B cell (primary cell): ENCODE data around the gene PERCC1. TPM values are rescaled to one million over a fixed set of nuclear protein-coding genes. Genes with fewer than 3 reads are reported as not detected.

Source experiments
- ATAC-seq: fragments of 200-7000 bp; cut with Tn5 transposase; one replicate; pipeline ENCODE4 v1.10.0; 2021; ENCODE audit warnings: low read depth, mild to moderate bottlenecking, moderate number of reproducible peaks, moderate library complexity
- CTCF ChIA-PET: fragments of 350-600 bp; sonication (Branson Sonifier 250); formaldehyde crosslinking; loops from one replicate; lab custom pipeline; 2021; ENCODE audit warnings: antibody characterized with exemption, inconsistent platforms; lab: Charles Lee
- POLR2A ChIA-PET: fragments of 350-600 bp; sonication (Branson Sonifier 250); formaldehyde crosslinking; loops from one replicate; lab custom pipeline; 2021; ENCODE audit warnings: antibody characterized with exemption; lab: Charles Lee
- DNase-seq: peaks from one replicate; pipeline ENCODE4 v3.0.0; 2013
- H2AFZ ChIP-seq: 2 replicates; pipeline ENCODE4 v1.6.1; 2012; ENCODE audit warnings: mild to moderate bottlenecking, low read depth, low read length; ENCODE audit not compliant: insufficient read depth, poor library complexity, severe bottlenecking
- H3K27ac ChIP-seq, 2 donors: 1 replicate in 1 of 2; 2 replicates in 1 of 2; pipeline ENCODE4 v1.5.1; 2012 to 2013; ENCODE audit warnings: low read length in 2 of 2, mild to moderate bottlenecking in 2 of 2, moderate library complexity in 1 of 2
- H3K27me3 ChIP-seq, 4 experiments: fragments of 200-600 bp in 1 of 4; sonication (generic) in 1 of 4; replicated peaks in 1 of 4; 1 replicate in 2 of 4; 2 replicates in 2 of 4; pipeline versions ENCODE4 v1.6.1 to v1.7.0; 2013 to 2016; ENCODE audit warnings: low read length in 3 of 4, mild to moderate bottlenecking in 2 of 4, mixed read lengths in 1 of 4, moderate library complexity in 1 of 4; ENCODE audit not compliant: insufficient read depth in 4 of 4, control insufficient read depth in 3 of 4; ENCODE audit errors: control extremely low read depth in 1 of 4
- H3K36me3 ChIP-seq, 2 experiments: replicated peaks in 1 of 2; 1 replicate in 1 of 2; 2 replicates in 1 of 2; pipeline versions ENCODE4 v1.6.1 to v1.7.1; 2013; ENCODE audit warnings: low read length in 1 of 2; ENCODE audit not compliant: insufficient read depth in 2 of 2, control insufficient read depth in 1 of 2; ENCODE audit errors: control extremely low read depth in 1 of 2, extremely low read depth in 1 of 2
- H3K4me1 ChIP-seq, 2 donors: fragments of 200-600 bp in 1 of 2; sonication (generic) in 1 of 2; 1 replicate in 1 of 2; 2 replicates in 1 of 2; pipeline versions ENCODE4 v1.5.1 to v1.6.1; 2013 to 2017; ENCODE audit warnings: low read length in 2 of 2; ENCODE audit not compliant: control insufficient read depth in 2 of 2, insufficient read depth in 2 of 2
- H3K4me2 ChIP-seq: replicated peaks from 2 replicates; pipeline ENCODE3; 2012; ENCODE audit warnings: mild to moderate bottlenecking, low read depth, low read length; ENCODE audit not compliant: poor library complexity, severe bottlenecking
- H3K4me3 ChIP-seq, 5 experiments: fragments of 200-600 bp in 1 of 5; sonication (generic) in 1 of 5; 1 replicate in 3 of 5; 2 replicates in 2 of 5; pipeline versions ENCODE4 v1.5.1 to v1.7.0; 2011 to 2016; ENCODE audit warnings: low read length in 4 of 5, mild to moderate bottlenecking in 4 of 5, low read depth in 2 of 5, control low read depth in 1 of 5, moderate library complexity in 1 of 5; ENCODE audit not compliant: insufficient read depth in 1 of 5; ENCODE audit errors: control extremely low read depth in 1 of 5, extremely low read depth in 1 of 5
- H3K79me2 ChIP-seq: fragments of 200-600 bp; sonication (generic); one replicate; pipeline ENCODE4 v1.6.0; 2016; ENCODE audit warnings: low read length; ENCODE audit not compliant: control insufficient read depth, insufficient read depth
- H3K9ac ChIP-seq: fragments of 200-600 bp; sonication (generic); 2 replicates; pipeline ENCODE4 v1.6.1; 2017; ENCODE audit warnings: mild to moderate bottlenecking, low read length, moderate library complexity
- H3K9me3 ChIP-seq, 3 donors: one replicate each; pipeline versions ENCODE4 v1.6.1 to v1.7.1; 2013; ENCODE audit warnings: low read length in 2 of 3; ENCODE audit not compliant: control insufficient read depth in 2 of 3, insufficient read depth in 1 of 3; ENCODE audit errors: control extremely low read depth in 1 of 3
- H4K20me1 ChIP-seq: 2 replicates; pipeline ENCODE4 v1.6.0; 2012; ENCODE audit warnings: mild to moderate bottlenecking, low read length; ENCODE audit not compliant: insufficient read depth, control insufficient read depth, poor library complexity, severe bottlenecking
- H3K27ac Mint-ChIP-seq: one replicate; pipeline ENCODE4 v1.8.0; 2021; ENCODE audit warnings: mixed read lengths
- H3K27me3 Mint-ChIP-seq: one replicate; pipeline ENCODE4 v1.8.0; 2021; ENCODE audit warnings: mixed read lengths
- H3K4me1 Mint-ChIP-seq: one replicate; pipeline ENCODE4 v1.8.0; 2021; ENCODE audit warnings: mixed read lengths
- H3K4me3 Mint-ChIP-seq: one replicate; pipeline ENCODE4 v1.8.0; 2021; ENCODE audit warnings: mixed read lengths
- H3K9me3 Mint-ChIP-seq: one replicate; pipeline ENCODE4 v1.8.0; 2022; ENCODE audit warnings: mixed read lengths; ENCODE audit not compliant: insufficient read depth
- CTCF ChIP-seq: fragments of 200-600 bp; IDR thresholded peaks from one replicate; pipeline ENCODE4 v1.8.0; 2022; ENCODE audit warnings: antibody characterized with exemption, mild to moderate bottlenecking
- EZH2 ChIP-seq: IDR thresholded peaks from 2 replicates; pipeline ENCODE4 v1.6.1; 2012; ENCODE audit warnings: borderline replicate concordance, low read depth, mild to moderate bottlenecking, moderate library complexity, low read length; ENCODE audit not compliant: insufficient read depth, poor library complexity, severe bottlenecking
- WGBS: methylation state at CpG from one replicate; pipeline ENCODE4 v1.1.5; 2013; ENCODE audit warnings: missing lambda C conversion rate; ENCODE audit not compliant: insufficient coverage; 5-methylcytosine and 5-hydroxymethylcytosine counted together
- intact Hi-C: fragments of 100-400 bp; cut with micrococcal nuclease; formaldehyde crosslinking; loops from one replicate; pipeline ENCODE4 v1.10.0; 2022
- polyA plus RNA-seq: library from polyadenylated mRNA; depleted of rRNA; stranded (reverse); fragments of >200 nt; gene quantifications from 2 replicates; pipeline ENCODE4 v1.2.3, GENCODE V29; 2012
- total RNA-seq, 2 donors: library from RNA; stranded (reverse); fragments of 120-200 nt in 1 of 2; gene quantifications; 1 replicate in 1 of 2; 2 replicates in 1 of 2; pipeline versions ENCODE4 v1.2.3 to v1.2.4, GENCODE V29; 2013 to 2022

PERCC1 gene
- total and polyA plus RNA-seq, 2 donors (not counting 1 experiment from before 2014, with no cell fraction given), result 0.46 to 0.64 TPM

GRCh38 chr16:1385232-1385631 is 45.6 kb upstream of the PERCC1 start:
- H3K4me2 ChIP-seq, result no peak overlapping the region
- H4K20me1 ChIP-seq, result peaks cover 88% of the 10 kb centered on the region
- H3K36me3 ChIP-seq, result peaks cover 0 to 54% of the 10 kb centered on the region in 2 experiments
- H3K79me2 ChIP-seq, result peaks cover 60% of the 10 kb centered on the region
- H3K9ac ChIP-seq, result no peak overlapping the region
- H3K27me3 ChIP-seq, result no peaks in the 10 kb centered on the region
- TF ChIP-seq EZH2 (no peak), CTCF (no peak)
- ATAC-seq (no peak), DNase-seq (no peak)
- Mint-ChIP-seq H3K27ac (no peak overlapping the region), H3K4me3 (no peak overlapping the region), H3K4me1 (peaks cover 1% of the 10 kb centered on the region), H3K27me3 (no peaks in the 10 kb centered on the region), H3K9me3 (no peaks in the 10 kb centered on the region)
- peaks cover under 1 to 2% of the 10 kb centered on the region in 2 donors for H3K4me1 ChIP-seq
- H3K27ac ChIP-seq, result no peak overlapping the region
- intact Hi-C loops, result no loop called here
- H2AFZ ChIP-seq, result no peak overlapping the region
- H3K9me3 ChIP-seq, result no peaks in the 10 kb centered on the region
- no peak overlapping the region for H3K4me3 ChIP-seq
- POLR2A ChIA-PET, result interaction anchor here (0.6 kb wide), 1 partner anchor 25 kb away, joined by 3 read pairs; no protein-coding TSS in a partner anchor
- CTCF ChIA-PET, result interaction anchor here (0.7 to 1.2 kb wide), 2 partner anchors 20 to 22 kb away, joined by 3 to 4 read pairs; no protein-coding TSS in a partner anchor
- WGBS, result 97% methylated on average over 39 of the region's 39 CpGs

DNA sequence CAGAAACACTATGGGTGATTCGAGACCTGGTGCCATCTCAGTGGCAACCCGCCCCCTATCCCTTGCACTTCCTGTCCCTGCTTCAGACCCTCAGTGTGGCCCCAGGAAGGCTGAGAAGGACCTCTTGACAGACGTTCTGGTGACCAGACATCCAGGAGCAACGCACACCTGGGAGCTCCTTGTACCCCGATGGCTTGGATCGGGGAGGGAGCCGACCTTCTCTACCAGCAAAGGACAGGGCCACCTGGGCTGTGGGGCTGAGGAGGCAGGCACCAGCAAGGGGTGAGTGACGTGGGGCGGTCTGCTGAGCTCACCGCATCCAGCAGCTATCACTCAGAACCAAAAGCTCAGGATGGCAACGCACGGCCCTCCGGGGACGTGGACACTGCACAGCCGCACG is 43.5 kb upstream of the PERCC1 start:
- no peak overlapping the region for H2AFZ ChIP-seq
- ATAC-seq (no peak), DNase-seq (no peak)
- H3K79me2 ChIP-seq, result peaks cover 64% of the 10 kb centered on the region
- WGBS, result 98% methylated on average over 13 of the region's 16 CpGs
- H3K36me3 ChIP-seq, result peaks cover 0 to 51% of the 10 kb centered on the region in 2 experiments
- H3K9me3 Mint-ChIP-seq, result no peaks in the 10 kb centered on the region
- ChIA-PET POLR2A (no interaction called here), CTCF (no interaction called here)
- no peaks in the 10 kb centered on the region for H3K9me3 ChIP-seq
- no peaks in the 10 kb centered on the region for H3K27me3 ChIP-seq
- H3K9ac ChIP-seq, result no peak overlapping the region
- no peak overlapping the region for H3K4me3 ChIP-seq
- H3K27me3 Mint-ChIP-seq, result no peaks in the 10 kb centered on the region
- intact Hi-C loops, result no loop called here
- H4K20me1 ChIP-seq, result peaks cover 69% of the 10 kb centered on the region
- no peak overlapping the region for H3K27ac ChIP-seq
- H3K4me1 ChIP-seq, result no peaks in the 10 kb centered on the region
- TF ChIP-seq CTCF, result no peak
- TF ChIP-seq EZH2, result no peak
- no peaks in the 10 kb centered on the region for H3K4me1 Mint-ChIP-seq
- no peak overlapping the region for H3K4me3 Mint-ChIP-seq
- no peak overlapping the region for H3K4me2 ChIP-seq
- no peak overlapping the region for H3K27ac Mint-ChIP-seq
